ENCODE results near the gene DVL1. TPM values are rescaled to one million over a fixed set of nuclear protein-coding genes. Genes with fewer than 3 reads are reported as not detected.

DVL1 gene
- total RNA-seq, 1 experiment from 2014 or later: 34.5 TPM

Other genes starting within 250 kb of the DVL1 start
- 17.4 and 17.5 TPM in 2 replicates for gene C1orf159, start 233.3 kb downstream of the DVL1 start, total RNA-seq (2014; rRNA removed; shearing (Covaris generic))
- not detected in 2 replicates for gene TTLL10, start 175.5 kb downstream of the DVL1 start, total RNA-seq (2014; rRNA removed; shearing (Covaris generic))
- gene TNFRSF18, start 142.8 kb downstream of the DVL1 start, total RNA-seq (2014; rRNA removed; shearing (Covaris generic)): not detected in 2 replicates
- gene TNFRSF4, start 135.3 kb downstream of the DVL1 start, total RNA-seq (2014; rRNA removed; shearing (Covaris generic)): not detected in 2 replicates
- 100 and 196 TPM in 2 replicates for gene SDF4, start 117.4 kb downstream of the DVL1 start, total RNA-seq (2014; rRNA removed; shearing (Covaris generic))
- gene B3GALT6, start 117.2 kb downstream of the DVL1 start, total RNA-seq (2014; rRNA removed; shearing (Covaris generic)): 17.4 and 30.1 TPM in 2 replicates
- not detected in 2 replicates for gene C1QTNF12, start 102.7 kb downstream of the DVL1 start, total RNA-seq (2014; rRNA removed; shearing (Covaris generic))
- gene UBE2J2, start 75.6 kb downstream of the DVL1 start, total RNA-seq (2014; rRNA removed; shearing (Covaris generic)): 42.8 and 59.5 TPM in 2 replicates
- gene SCNN1D, start 69.0 kb downstream of the DVL1 start, total RNA-seq (2014; rRNA removed; shearing (Covaris generic)): 0.62 TPM in 1 of 2 replicates, not detected in the other
- gene ACAP3, start 41.5 kb downstream of the DVL1 start, total RNA-seq (2014; rRNA removed; shearing (Covaris generic)): 13.9 and 15.3 TPM in 2 replicates
- 23.6 and 40.3 TPM in 2 replicates for gene PUSL1, start 40.8 kb downstream of the DVL1 start, total RNA-seq (2014; rRNA removed; shearing (Covaris generic))
- gene INTS11, start 24.8 kb downstream of the DVL1 start, total RNA-seq (2014; rRNA removed; shearing (Covaris generic)): 74.7 and 87.4 TPM in 2 replicates
- 22.4 and 35.1 TPM in 2 replicates for gene CPTP, start 24.6 kb downstream of the DVL1 start, total RNA-seq (2014; rRNA removed; shearing (Covaris generic))
- gene TAS1R3, start 18.1 kb downstream of the DVL1 start, total RNA-seq (2014; rRNA removed; shearing (Covaris generic)): not detected in 2 replicates
- 0.25 and 2.6 TPM in 2 replicates for gene MXRA8, start 9.1 kb upstream of the DVL1 start, total RNA-seq (2014; rRNA removed; shearing (Covaris generic))
- 141 and 178 TPM in 2 replicates for gene AURKAIP1, start 25.8 kb upstream of the DVL1 start, total RNA-seq (2014; rRNA removed; shearing (Covaris generic))
- gene CCNL2, start 49.9 kb upstream of the DVL1 start, total RNA-seq (2014; rRNA removed; shearing (Covaris generic)): 29.9 and 35.2 TPM in 2 replicates
- 160 and 166 TPM in 2 replicates for gene MRPL20, start 57.9 kb upstream of the DVL1 start, total RNA-seq (2014; rRNA removed; shearing (Covaris generic))
- gene ANKRD65, start 71.9 kb upstream of the DVL1 start, total RNA-seq (2014; rRNA removed; shearing (Covaris generic)): 0.17 and 0.64 TPM in 2 replicates
- 0.12 and 1.1 TPM in 2 replicates for gene VWA1, start 86.3 kb upstream of the DVL1 start, total RNA-seq (2014; rRNA removed; shearing (Covaris generic))
- gene ATAD3C, start 100.3 kb upstream of the DVL1 start, total RNA-seq (2014; rRNA removed; shearing (Covaris generic)): not detected in 2 replicates
- gene ATAD3B, start 122.3 kb upstream of the DVL1 start, total RNA-seq (2014; rRNA removed; shearing (Covaris generic)): 2.9 and 7.7 TPM in 2 replicates
- gene ATAD3A, start 162.7 kb upstream of the DVL1 start, total RNA-seq (2014; rRNA removed; shearing (Covaris generic)): 26.7 and 55.9 TPM in 2 replicates
- gene TMEM240, start 191.2 kb upstream of the DVL1 start, total RNA-seq (2014; rRNA removed; shearing (Covaris generic)): 0.15 TPM in 1 of 2 replicates, not detected in the other
- 69.3 and 96.9 TPM in 2 replicates for gene SSU72, start 225.4 kb upstream of the DVL1 start, total RNA-seq (2014; rRNA removed; shearing (Covaris generic))